NCI-H1048 (cell line): Measurements from ENCODE around the gene SORCS2.

Source experiments
- DNase-seq: peaks from one replicate; lab custom pipeline; 2025; lab: John Stamatoyannopoulos, UW

Gene SORCS2

GRCh38 chr4:7270121-7270520, 77.8 kb downstream of the SORCS2 start:
- DNase-seq = no peak

- no peak for DNase-seq
Observed at GRCh38 chr4:7272404-7272803, 80.1 kb downstream of the SORCS2 start.

- no peak for DNase-seq
Observed at GRCh38 chr4:7273738-7274297, 81.5 kb downstream of the SORCS2 start.

GRCh38 chr4:7275067-7275466, 82.7 kb downstream of the SORCS2 start:
- no peak for DNase-seq

- no peak for DNase-seq
Observed at GRCh38 chr4:7275490-7276154, 83.3 kb downstream of the SORCS2 start.

GRCh38 chr4:7276515-7276914, 84.2 kb downstream of the SORCS2 start:
- no peak for DNase-seq

- DNase-seq = no peak
Observed at GRCh38 chr4:7278071-7278765, 85.9 kb downstream of the SORCS2 start.

GRCh38 chr4:7278981-7279380, 86.6 kb downstream of the SORCS2 start:
- no peak for DNase-seq

GRCh38 chr4:7279902-7280301, 87.6 kb downstream of the SORCS2 start:
- DNase-seq = no peak

GRCh38 chr4:7280926-7281690, 88.8 kb downstream of the SORCS2 start:
- DNase-seq = no peak

GRCh38 chr4:7281691-7282665, 89.6 kb downstream of the SORCS2 start:
- DNase-seq = no peak

GRCh38 chr4:7282786-7283440, 90.6 kb downstream of the SORCS2 start:
- DNase-seq = no peak

- DNase-seq = no peak
Observed at GRCh38 chr4:7285244-7286094, 93.1 kb downstream of the SORCS2 start.

- no peak for DNase-seq
Observed at GRCh38 chr4:7286170-7286569, 93.8 kb downstream of the SORCS2 start.

- DNase-seq = no peak
Observed at GRCh38 chr4:7286798-7287197, 94.5 kb downstream of the SORCS2 start.

- no peak for DNase-seq
Observed at GRCh38 chr4:7287274-7287917, 95.1 kb downstream of the SORCS2 start.

GRCh38 chr4:7287918-7288280, 95.6 kb downstream of the SORCS2 start:
- no peak for DNase-seq

GRCh38 chr4:7288751-7289523, 96.6 kb downstream of the SORCS2 start:
- DNase-seq = no peak

- DNase-seq = no peak
Observed at GRCh38 chr4:7289589-7289988, 97.3 kb downstream of the SORCS2 start.
